GM23248 (cell line): Measurements from ENCODE around the gene GRN.

ENCODE experiments used
- EZH2 ChIP-seq: fragments of 200-600 bp; sonication (generic); IDR thresholded peaks from 2 replicates; pipeline ENCODE4 v1.6.1; 2018; ENCODE audit warnings: antibody characterized with exemption, mild to moderate bottlenecking; ENCODE audit not compliant: insufficient read depth, poor library complexity, severe bottlenecking
- EZH2phosphoT487 ChIP-seq: fragments of 200-600 bp; sonication (generic); IDR thresholded peaks from 2 replicates; pipeline ENCODE4 v1.6.1; 2018; ENCODE audit warnings: antibody characterized with exemption, moderate library complexity, mild to moderate bottlenecking, low read depth; ENCODE audit not compliant: insufficient read depth

DNA sequence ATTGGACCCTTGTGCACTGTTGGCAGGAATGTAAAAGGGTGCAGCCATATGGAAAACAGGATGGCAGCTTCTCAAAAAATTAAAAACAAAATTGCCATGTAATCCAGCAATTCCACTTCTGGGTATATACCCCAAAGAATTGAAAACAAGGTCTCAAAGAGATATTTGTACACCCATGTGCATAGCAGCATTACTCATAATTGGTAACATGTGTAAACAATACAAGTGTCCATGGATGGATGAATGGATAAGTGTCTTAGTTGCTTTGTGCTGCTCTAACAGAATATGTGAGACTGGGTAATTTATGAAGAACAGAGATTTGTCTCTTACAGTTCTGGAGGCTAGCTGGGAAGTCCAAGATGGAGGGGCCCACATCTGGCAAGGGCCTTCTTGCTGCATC is 40.5 kb upstream of the GRN start:
- TF ChIP-seq EZH2 = no peak
- TF ChIP-seq EZH2phosphoT487 = no peak
